GM18873 (cell line): Measurements from ENCODE around the gene SLC25A25.

Source experiments
- ATAC-seq: cut with Tn5 transposase; IDR thresholded peaks from one replicate; pipeline ENCODE4 v1.9.1; 2021; ENCODE audit warnings: mild to moderate bottlenecking, moderate library complexity, moderate number of reproducible peaks; ENCODE audit not compliant: unreplicated experiment, low FRiP score

SLC25A25 gene

GRCh38 chr9:128139621-128140020 is 71.6 kb downstream of the SLC25A25 start:
- no peak for ATAC-seq

- ATAC-seq: no peak
These were observed 73.6 kb downstream of the SLC25A25 start for GRCh38 chr9:128141604-128142003.

DNA sequence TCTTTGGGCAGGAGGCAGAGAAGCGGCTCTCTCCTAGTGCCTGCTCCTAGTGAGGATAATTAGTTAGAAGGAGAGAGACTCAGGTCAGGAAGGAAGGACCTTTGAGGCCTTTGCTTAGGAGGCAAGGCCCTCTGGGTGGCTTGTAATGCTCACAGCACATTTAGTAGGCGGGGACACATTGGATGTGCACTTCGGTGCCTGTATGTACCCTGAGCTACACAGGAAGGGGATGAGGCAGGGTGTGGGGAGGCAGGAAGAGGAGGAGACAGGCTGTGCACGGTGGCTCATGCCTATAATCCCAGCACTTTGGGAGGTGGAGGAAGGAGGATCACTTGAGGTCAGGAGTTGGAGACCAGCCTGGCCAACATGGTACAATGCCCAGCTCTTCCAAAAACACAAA is 74.0 kb downstream of the SLC25A25 start:
- no peak for ATAC-seq

- no peak for ATAC-seq
These were observed 74.6 kb downstream of the SLC25A25 start for GRCh38 chr9:128142596-128142995.

GRCh38 chr9:128143525-128144238 is 75.7 kb downstream of the SLC25A25 start:
- no peak for ATAC-seq

DNA sequence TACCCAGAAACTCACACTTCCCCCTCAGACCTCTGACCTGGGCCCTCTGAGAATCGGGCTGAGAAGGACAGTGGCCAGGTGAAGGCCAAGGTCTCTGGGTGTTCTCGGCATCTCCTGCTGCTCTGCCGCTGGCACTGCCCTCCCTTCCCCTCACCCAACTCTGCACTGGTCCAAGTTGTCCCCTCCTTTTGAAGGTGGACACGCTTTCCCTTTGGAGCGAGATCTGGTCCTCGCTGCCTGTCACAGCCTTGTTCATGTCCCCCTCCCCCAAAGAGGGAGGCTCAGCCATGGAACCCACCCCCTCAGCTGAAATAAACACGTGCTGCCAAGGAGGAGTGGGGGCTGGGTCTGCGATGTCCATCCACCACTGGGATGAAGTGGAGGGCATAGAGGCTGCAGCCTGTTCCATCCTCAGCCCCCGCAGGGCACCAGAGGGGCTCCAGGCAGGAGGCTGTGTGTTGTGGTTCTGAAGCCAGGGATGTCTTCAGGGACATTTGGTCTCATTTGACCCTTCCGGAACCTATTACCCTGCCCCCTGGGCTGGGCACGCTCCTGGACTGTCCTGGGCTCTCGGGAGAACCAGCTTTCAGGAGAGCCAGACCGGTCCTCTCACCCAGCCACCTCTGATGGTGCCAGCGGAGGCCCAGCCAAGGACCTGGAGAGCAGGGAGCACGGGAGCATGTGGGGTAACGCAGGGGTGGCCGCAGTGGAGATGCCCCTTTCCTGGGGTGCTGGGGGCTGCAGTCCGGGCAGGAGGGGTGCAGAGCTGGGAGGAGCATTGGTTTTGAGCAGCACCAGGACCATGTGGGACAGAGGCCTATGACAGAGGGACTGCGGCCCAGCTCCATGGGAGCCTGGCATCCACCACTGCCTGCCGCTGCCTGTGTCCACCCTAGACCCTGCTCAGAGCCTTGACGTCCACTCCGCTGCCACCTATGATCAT is 76.5 kb downstream of the SLC25A25 start:
- no peak for ATAC-seq

GRCh38 chr9:128145536-128145935 is 77.5 kb downstream of the SLC25A25 start:
- ATAC-seq: no peak

- ATAC-seq: no peak
These were observed 77.9 kb downstream of the SLC25A25 start for GRCh38 chr9:128145951-128146351.

DNA sequence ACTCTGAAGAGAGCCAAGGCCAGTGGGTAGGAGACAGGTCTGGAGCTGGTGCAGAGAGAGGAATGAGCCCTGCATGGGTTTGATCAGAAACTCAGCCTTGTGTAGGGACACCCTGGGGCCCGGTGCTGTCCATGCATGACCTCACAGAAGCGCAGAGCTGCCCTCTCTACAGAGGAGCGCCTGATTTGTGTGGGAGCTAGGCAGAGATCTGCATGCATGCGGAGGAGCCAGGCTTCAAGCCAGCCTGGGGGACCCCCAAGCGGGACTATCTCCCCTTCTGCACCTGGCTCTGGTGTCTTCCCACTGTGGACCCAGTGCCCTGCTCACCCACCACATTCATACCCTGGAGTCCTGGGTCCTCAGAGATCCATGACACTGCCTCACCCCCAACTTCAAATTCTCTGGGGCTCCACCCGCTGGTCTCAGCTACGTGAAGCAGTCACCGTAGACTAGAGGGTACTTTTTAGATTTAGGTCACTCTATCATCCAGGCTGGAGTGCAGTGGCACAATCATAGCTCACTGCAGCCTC is 78.6 kb downstream of the SLC25A25 start:
- no peak for ATAC-seq

DNA sequence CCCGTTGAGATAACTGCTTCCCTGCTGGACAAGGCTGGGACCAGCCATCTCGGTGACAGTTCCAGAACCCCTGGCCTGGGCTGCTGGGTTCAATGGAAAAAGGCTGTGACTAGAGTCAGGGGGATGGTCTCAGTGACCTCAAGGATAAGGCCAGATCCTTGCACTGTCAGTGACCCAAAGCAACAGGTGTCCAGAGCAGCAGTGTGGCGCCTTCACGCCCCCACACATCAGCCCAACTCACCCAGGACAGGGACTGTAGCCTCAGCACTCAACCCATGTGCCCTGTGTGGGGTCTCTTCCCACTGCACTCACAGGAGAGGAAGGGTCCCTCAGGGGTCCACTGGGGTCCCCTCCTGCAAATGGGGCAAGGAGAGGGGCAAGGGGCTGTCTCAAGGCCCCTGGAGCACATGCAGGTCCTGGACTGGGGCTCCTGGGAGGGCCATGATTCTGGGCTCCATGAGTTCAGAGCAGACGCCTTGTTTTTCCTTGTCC is 80.5 kb downstream of the SLC25A25 start:
- ATAC-seq: no peak

DNA sequence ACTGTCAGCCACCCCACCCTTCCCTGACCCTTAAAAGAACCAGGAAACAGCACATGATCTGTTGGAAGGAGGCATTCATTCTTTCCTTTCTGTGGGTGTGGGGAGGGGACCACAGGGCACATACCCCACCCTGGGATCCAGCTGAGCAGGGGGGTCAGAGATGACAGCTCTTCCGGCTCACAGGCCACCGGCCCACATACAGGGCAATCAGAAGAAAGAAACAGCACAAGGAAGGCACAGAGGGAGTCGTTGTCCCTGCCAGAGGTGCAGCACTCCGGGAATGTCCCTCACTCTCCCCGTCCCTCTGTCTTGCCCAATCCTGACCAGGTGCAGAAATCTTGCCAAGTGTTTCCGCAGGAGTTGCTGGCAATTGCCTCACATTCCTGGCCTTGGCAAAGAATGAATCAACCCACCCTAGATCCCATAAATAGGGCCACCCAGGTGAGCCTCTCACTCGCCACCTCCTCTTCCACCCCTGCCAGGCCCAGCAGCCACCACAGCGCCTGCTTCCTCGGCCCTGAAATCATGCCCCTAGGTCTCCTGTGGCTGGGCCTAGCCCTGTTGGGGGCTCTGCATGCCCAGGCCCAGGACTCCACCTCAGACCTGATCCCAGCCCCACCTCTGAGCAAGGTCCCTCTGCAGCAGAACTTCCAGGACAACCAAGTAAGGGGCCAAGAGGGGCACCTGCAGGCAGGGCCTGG is 81.1 kb downstream of the SLC25A25 start, which contains the start of gene LCN2:
Gene LCN2, plus strand, starts transcription at position 453 of the 701 bp plus-strand sequence. Its CDS starts 73 bp downstream, at position 526.
- ATAC-seq: no peak

DNA sequence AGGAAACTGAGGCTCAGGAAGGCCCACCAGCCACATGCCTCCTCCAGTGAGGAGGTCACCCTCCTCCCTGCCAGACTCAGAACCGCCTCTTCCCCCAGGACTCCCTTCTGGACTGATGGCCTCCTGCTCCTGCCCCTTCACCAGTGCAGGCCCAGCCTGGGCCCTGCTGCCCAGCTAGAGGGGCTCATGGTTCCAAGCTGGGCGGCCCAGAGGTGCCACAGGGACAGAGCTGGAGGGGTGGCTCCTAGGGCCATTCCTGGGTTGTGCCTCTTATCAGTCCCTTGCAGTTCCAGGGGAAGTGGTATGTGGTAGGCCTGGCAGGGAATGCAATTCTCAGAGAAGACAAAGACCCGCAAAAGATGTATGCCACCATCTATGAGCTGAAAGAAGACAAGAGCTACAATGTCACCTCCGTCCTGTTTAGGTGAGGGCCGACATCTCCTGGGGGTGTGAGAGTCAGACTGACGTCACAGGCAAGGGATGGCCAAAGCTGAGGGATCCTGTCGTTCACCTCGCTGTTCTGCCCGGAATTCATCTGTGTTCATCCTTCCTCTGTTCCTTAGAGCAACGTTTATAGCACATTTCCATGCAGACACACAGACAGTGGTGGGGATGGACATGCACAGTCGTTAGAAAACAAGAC is 82.0 kb downstream of the SLC25A25 start:
- no peak for ATAC-seq

DNA sequence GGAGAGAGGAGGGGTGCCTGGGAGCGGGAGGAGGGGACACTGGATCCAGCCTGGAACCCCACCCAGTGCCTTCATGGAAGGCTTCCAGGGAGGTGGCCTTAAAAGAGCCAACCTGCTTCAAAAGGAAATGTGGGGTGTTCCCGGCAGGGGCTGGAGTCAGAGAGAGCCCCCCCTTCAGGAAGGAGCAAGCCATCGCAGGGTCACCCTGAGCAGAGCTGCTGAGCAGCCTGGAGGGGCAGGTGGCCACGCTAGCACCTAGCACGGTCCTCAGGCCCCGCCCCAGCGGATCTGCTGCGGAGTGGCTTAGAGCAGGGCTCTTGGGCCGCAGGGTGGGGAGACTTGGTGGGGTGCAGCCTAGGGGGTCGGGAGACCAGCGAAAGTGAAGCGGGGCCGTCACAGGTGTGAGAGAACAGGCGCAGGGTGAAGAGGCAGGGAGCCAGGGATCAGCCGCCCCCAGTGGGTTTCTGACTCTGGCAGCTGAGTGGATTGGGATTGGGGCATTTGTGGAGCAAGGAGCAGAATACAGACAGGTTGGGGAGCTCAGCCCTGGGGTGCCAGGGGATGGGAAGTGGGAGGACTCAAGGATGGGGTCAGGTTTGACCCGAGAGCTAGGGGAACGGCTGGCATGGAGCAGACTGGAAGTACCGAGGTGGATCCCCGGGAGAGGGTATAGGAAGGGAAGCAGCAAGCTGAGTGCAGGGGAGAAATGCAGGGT is 82.7 kb downstream of the SLC25A25 start:
- ATAC-seq: no peak

- ATAC-seq: no peak
These were observed 83.5 kb downstream of the SLC25A25 start for GRCh38 chr9:128151309-128152132.

GRCh38 chr9:128152133-128153059 is 84.4 kb downstream of the SLC25A25 start:
- no peak for ATAC-seq

GRCh38 chr9:128153060-128153946 is 85.3 kb downstream of the SLC25A25 start:
- ATAC-seq: no peak
